ENCODE data around the gene MINDY4B. TPM values are rescaled to one million over a fixed set of nuclear protein-coding genes. Genes with fewer than 3 reads are reported as not detected.

Gene MINDY4B
- total and polyA plus RNA-seq, 2 of the 13 experiments (the other 11 are each of a cell fraction or from before 2014, with no cell fraction given) = not detected

DNA sequence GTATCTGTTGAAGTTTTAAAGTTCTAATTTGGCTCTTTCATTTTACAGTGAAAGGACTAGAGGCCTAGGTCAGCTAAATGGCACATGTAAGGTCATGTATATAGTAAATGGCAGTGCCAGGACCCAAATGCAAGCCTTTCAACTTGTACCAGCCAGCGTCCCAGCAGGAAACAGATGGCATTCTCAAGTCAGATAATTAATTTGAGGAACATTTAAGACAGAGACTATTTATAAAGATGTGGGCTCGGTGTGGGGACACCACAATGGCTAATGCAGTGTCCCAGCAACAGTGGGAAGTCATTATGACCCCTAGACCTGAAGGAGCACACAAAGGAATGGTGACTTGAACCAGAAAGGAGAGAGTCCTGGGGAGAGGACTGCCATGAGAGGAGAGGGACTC lies 6.1 kb downstream of the MINDY4B start:
- Histone ChIP-seq H3K36me3 (replicated peaks in 1 of 2; ENCODE audit: control insufficient read depth in 1 of 2, insufficient read depth in 2 of 2, low read length in 2 of 2) (no peaks in the 10 kb centered on the region), H3K27me3 (ENCODE audit: control insufficient read depth in 1 of 2, insufficient read depth in 2 of 2, low read length in 2 of 2) (peaks cover 0 to 6% of the 10 kb centered on the region in 2 experiments; a peak in 3 of 5 replicates), H3K79me2 (ENCODE audit: insufficient read depth, low read length) (no peaks in the 10 kb centered on the region), H3K4me3 (replicated peaks in 1 of 3; ENCODE audit: insufficient read depth in 1 of 3, low read depth in 2 of 3, low read length in 3 of 3) (no peak overlapping the region), H3K9ac (ENCODE audit: insufficient read depth, low read depth, low read length) (no peak overlapping the region), H3K9me3 (ENCODE audit: low read length) (no peaks in the 10 kb centered on the region), H3K4me2 (ENCODE audit: low read depth, low read length) (no peak overlapping the region), H4K20me1 (ENCODE audit: insufficient read depth, low read length) (no peaks in the 10 kb centered on the region), H3K4me1 (ENCODE audit: insufficient read depth, low read length) (peaks cover 9% of the 10 kb centered on the region; the same call in 1 of the 2 replicates), H3K27ac (ENCODE audit: extremely low read length, insufficient read depth, low read length) (no peak overlapping the region), H2AFZ (ENCODE audit: low read length) (no peak overlapping the region)
- DNase-seq (ENCODE audit: low spot score) (no peak), FAIRE-seq (no peak), ATAC-seq (no peak)
- in situ Hi-C loops (cut with HindIII; ENCODE audit: extremely low pct_ligation_motif_present, low pct_unique_long_range_greater_than_20kb) = no loop called here
- BruUV-seq (replicated peaks) = no TSS peak
- ChIA-PET POLR2A (no interaction called here), CTCF (ENCODE audit: low intra/inter-chr PET ratio, low total read pairs) (no interaction called here)
- intact Hi-C loops (cut with micrococcal nuclease; ENCODE audit: unreplicated experiment) = no loop called here
- TF ChIP-seq ATF1 (CRISPR knock-in tag; IDR thresholded peaks at IDR 0.05) (no peak), ZNF224 (CRISPR knock-in tag; IDR thresholded peaks at IDR 0.05) (no peak), ZFX (CRISPR knock-in tag; IDR thresholded peaks at IDR 0.05; ENCODE audit: low read depth) (no peak), MAFG (CRISPR knock-in tag; IDR thresholded peaks at IDR 0.05) (no peak), ZNF205 (CRISPR knock-in tag; IDR thresholded peaks at IDR 0.05) (no peak), ZNF7 (CRISPR knock-in tag; IDR thresholded peaks at IDR 0.05) (no peak), ZNF432 (CRISPR knock-in tag; IDR thresholded peaks at IDR 0.05; ENCODE audit: borderline replicate concordance) (no peak), AGO1 (IDR thresholded peaks at IDR 0.05; ENCODE audit: low read depth, low read length, poor library complexity, severe bottlenecking) (no peak), HMG20A (CRISPR knock-in tag; IDR thresholded peaks at IDR 0.05; ENCODE audit: borderline replicate concordance) (no peak), BRD4 (CRISPR knock-in tag; IDR thresholded peaks at IDR 0.05) (no peak)
- TF ChIP-seq, protein P1, sequence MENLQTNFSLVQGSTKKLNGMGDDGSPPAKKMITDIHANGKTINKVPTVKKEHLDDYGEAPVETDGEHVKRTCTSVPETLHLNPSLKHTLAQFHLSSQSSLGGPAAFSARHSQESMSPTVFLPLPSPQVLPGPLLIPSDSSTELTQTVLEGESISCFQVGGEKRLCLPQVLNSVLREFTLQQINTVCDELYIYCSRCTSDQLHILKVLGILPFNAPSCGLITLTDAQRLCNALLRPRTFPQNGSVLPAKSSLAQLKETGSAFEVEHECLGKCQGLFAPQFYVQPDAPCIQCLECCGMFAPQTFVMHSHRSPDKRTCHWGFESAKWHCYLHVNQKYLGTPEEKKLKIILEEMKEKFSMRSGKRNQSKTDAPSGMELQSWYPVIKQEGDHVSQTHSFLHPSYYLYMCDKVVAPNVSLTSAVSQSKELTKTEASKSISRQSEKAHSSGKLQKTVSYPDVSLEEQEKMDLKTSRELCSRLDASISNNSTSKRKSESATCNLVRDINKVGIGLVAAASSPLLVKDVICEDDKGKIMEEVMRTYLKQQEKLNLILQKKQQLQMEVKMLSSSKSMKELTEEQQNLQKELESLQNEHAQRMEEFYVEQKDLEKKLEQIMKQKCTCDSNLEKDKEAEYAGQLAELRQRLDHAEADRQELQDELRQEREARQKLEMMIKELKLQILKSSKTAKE (CRISPR knock-in tag; IDR thresholded peaks at IDR 0.05; ENCODE audit: borderline replicate concordance) = no peak
- WGBS (ENCODE audit: low lambda C conversion rate) = 0% methylated on average over 2 of the region's 2 CpGs
